HG03039 (cell line): ENCODE measurements around the gene SETD7.

Source experiments
- ATAC-seq: cut with Tn5 transposase; IDR thresholded peaks from one replicate; pipeline ENCODE4 v1.9.1; 2021; ENCODE audit warnings: mild to moderate bottlenecking, moderate library complexity; ENCODE audit not compliant: unreplicated experiment

The SETD7 gene

GRCh38 chr4:139575072-139575471, 19.1 kb upstream of the SETD7 start:
- no peak for ATAC-seq

GRCh38 chr4:139574641-139575040, 18.6 kb upstream of the SETD7 start:
- ATAC-seq, result no peak

GRCh38 chr4:139568206-139568955, 12.4 kb upstream of the SETD7 start:
- no peak for ATAC-seq

- no peak for ATAC-seq
These were observed 11.3 kb upstream of the SETD7 start for GRCh38 chr4:139567159-139567870.

GRCh38 chr4:139564502-139564901, 8.5 kb upstream of the SETD7 start:
- no peak for ATAC-seq

GRCh38 chr4:139563515-139563914, 7.5 kb upstream of the SETD7 start:
- ATAC-seq, result no peak

GRCh38 chr4:139562839-139563238, 6.8 kb upstream of the SETD7 start:
- no peak for ATAC-seq

GRCh38 chr4:139562067-139562684, 6.2 kb upstream of the SETD7 start:
- no peak for ATAC-seq

GRCh38 chr4:139560406-139561104, 4.5 kb upstream of the SETD7 start:
- no peak for ATAC-seq

- no peak for ATAC-seq
These were observed 3.7 kb upstream of the SETD7 start for GRCh38 chr4:139559687-139560086.

- ATAC-seq, result no peak
These were observed 3.1 kb upstream of the SETD7 start for GRCh38 chr4:139559089-139559479.

GRCh38 chr4:139558235-139559088, 2.4 kb upstream of the SETD7 start:
- no peak for ATAC-seq

GRCh38 chr4:139557556-139558110, 1.6 kb upstream of the SETD7 start:
- no peak for ATAC-seq

GRCh38 chr4:139556724-139557555, 921 bp upstream of the SETD7 start:
- ATAC-seq, result no peak

GRCh38 chr4:139555705-139556070, 331 bp downstream of the SETD7 start:
- no peak for ATAC-seq

GRCh38 chr4:139554893-139555704, 920 bp downstream of the SETD7 start:
- ATAC-seq, result no peak

GRCh38 chr4:139554642-139554892, 1.5 kb downstream of the SETD7 start:
- ATAC-seq, result no peak

GRCh38 chr4:139553751-139554641, 2.0 kb downstream of the SETD7 start:
- ATAC-seq, result no peak
